ACC112 (cell line): ENCODE results near the gene HTATIP2.

Source experiments
- H2AFZ ChIP-seq: fragments of 200-600 bp; sonication (generic); one replicate; pipeline ENCODE4 v1.6.0; 2017; ENCODE audit warnings: antibody characterized with exemption, low read length; ENCODE audit not compliant: unreplicated experiment
- H3K27ac ChIP-seq: fragments of 200-600 bp; sonication (generic); 2 replicates; pipeline ENCODE4 v1.5.1; 2014; ENCODE audit warnings: low read depth, mild to moderate bottlenecking, antibody characterized with exemption, low read length, moderate library complexity
- H3K27me3 ChIP-seq: fragments of 200-600 bp; sonication (generic); 2 replicates; pipeline ENCODE4 v1.6.1; 2014; ENCODE audit warnings: mild to moderate bottlenecking, antibody characterized with exemption, low read length, moderate library complexity, mixed read lengths; ENCODE audit not compliant: insufficient read depth
- H3K36me3 ChIP-seq: fragments of 200-600 bp; sonication (generic); 2 replicates; pipeline ENCODE4 v1.6.1; 2016; ENCODE audit warnings: mild to moderate bottlenecking, antibody characterized with exemption, low read length, moderate library complexity, mixed read lengths; ENCODE audit not compliant: insufficient read depth
- H3K4me1 ChIP-seq: fragments of 200-600 bp; sonication (generic); one replicate; pipeline ENCODE4 v1.6.1; 2016; ENCODE audit warnings: low read length, mixed read lengths; ENCODE audit not compliant: insufficient read depth, unreplicated experiment, control insufficient read depth
- H3K4me3 ChIP-seq: fragments of 200-600 bp; sonication (generic); 2 replicates; pipeline ENCODE4 v1.5.1; 2014; ENCODE audit warnings: mild to moderate bottlenecking, low read depth, low read length
- H3K79me2 ChIP-seq: fragments of 200-600 bp; sonication (generic); one replicate; pipeline ENCODE4 v1.6.0; 2016; ENCODE audit warnings: low read length; ENCODE audit not compliant: control insufficient read depth, unreplicated experiment, insufficient read depth

The HTATIP2 gene

GRCh38 chr11:20399498-20399897, 36.0 kb downstream of the HTATIP2 start:
- no peak overlapping the region for H3K27ac ChIP-seq
- no peak overlapping the region for H2AFZ ChIP-seq
- H3K27me3 ChIP-seq, result no peaks in the 10 kb centered on the region
- H3K36me3 ChIP-seq, result 0 out of 2 replicates have a peak, but pooled peaks cover 7% of the 10 kb centered on the region
- no peaks in the 10 kb centered on the region for H3K79me2 ChIP-seq
- no peak overlapping the region for H3K4me3 ChIP-seq
- H3K4me1 ChIP-seq, result no peaks in the 10 kb centered on the region

DNA sequence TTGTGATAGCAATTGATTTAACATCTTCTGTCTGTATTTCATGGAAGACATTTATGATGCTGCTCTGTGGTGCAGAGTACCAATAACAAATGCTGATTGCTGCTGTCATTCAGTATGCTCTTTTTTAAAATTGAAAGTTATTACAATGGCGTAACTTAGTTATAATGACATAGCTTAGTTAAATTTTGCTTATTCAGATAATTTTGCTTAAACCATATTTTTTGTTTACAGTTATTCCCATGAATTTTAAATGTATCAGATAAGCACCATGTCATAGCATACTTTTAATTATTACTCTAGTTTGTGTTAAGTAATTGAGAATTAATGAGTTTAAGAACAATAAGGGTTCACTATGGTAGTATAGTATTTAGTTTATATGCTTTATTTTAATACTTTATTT, 39.5 kb downstream of the HTATIP2 start:
- no peaks in the 10 kb centered on the region for H3K4me1 ChIP-seq
- H3K27me3 ChIP-seq, result no peaks in the 10 kb centered on the region
- H3K4me3 ChIP-seq, result no peak overlapping the region
- H3K27ac ChIP-seq, result no peak overlapping the region
- peaks cover 16% of the 10 kb centered on the region for H3K36me3 ChIP-seq
- no peak overlapping the region for H2AFZ ChIP-seq
- H3K79me2 ChIP-seq, result no peaks in the 10 kb centered on the region

DNA sequence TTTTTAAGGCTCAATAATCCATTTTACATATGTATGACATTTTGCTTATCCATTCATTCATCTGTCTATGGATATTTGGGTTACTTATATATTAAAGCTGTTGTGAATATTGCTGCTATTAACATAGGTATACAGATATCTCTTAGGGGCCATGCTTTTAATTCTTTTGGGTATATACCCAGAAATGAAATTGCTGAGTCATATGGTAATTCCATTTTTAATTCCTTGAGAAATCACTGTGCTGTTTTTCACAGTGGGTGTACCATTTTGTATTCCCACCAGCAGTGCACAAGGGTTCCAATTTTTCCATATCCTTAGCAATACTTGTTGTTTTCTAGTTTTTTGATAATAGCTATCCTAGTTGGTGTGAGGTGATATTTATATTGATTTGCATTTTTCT, 43.0 kb downstream of the HTATIP2 start:
- Histone ChIP-seq H3K27me3 (no peaks in the 10 kb centered on the region), H3K4me3 (no peak overlapping the region), H3K36me3 (peaks cover 23% of the 10 kb centered on the region), H3K4me1 (no peaks in the 10 kb centered on the region), H2AFZ (no peak overlapping the region), H3K79me2 (no peaks in the 10 kb centered on the region), H3K27ac (no peak overlapping the region)

DNA sequence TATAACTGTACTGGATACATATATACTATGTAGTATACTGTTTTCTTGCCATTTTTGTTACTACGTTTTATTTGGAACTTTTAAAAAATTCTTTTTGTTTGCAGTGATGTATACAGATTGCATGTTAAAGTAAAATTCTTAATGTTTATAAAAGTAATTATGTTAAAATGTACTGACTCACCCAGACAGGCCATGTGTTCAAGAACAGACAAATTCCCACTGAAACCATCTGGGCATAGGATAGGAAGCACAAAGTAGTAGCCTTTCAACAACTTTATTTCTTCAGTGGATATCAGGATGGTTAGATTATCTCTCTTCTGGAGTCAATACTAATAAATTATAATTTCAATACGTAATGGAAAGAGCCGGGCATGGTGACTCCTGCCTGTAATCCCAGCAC, 43.8 kb downstream of the HTATIP2 start:
- Histone ChIP-seq H3K27ac (no peak overlapping the region), H3K27me3 (no peaks in the 10 kb centered on the region), H3K79me2 (no peaks in the 10 kb centered on the region), H3K36me3 (peaks cover 27% of the 10 kb centered on the region), H3K4me3 (no peak overlapping the region), H2AFZ (no peak overlapping the region), H3K4me1 (no peaks in the 10 kb centered on the region)

GRCh38 chr11:20415432-20415831, 51.9 kb downstream of the HTATIP2 start:
- Histone ChIP-seq H3K27ac (no peak overlapping the region), H2AFZ (no peak overlapping the region), H3K4me1 (no peaks in the 10 kb centered on the region), H3K79me2 (no peaks in the 10 kb centered on the region), H3K36me3 (0 out of 2 replicates have a peak, but pooled peaks cover 6% of the 10 kb centered on the region), H3K4me3 (no peak overlapping the region), H3K27me3 (no peaks in the 10 kb centered on the region)

GRCh38 chr11:20417771-20418170, 54.3 kb downstream of the HTATIP2 start:
- Histone ChIP-seq H3K36me3 (0 out of 2 replicates have a peak, but pooled peaks cover 3% of the 10 kb centered on the region), H2AFZ (no peak overlapping the region), H3K27ac (no peak overlapping the region), H3K79me2 (no peaks in the 10 kb centered on the region), H3K4me1 (no peaks in the 10 kb centered on the region), H3K27me3 (no peaks in the 10 kb centered on the region), H3K4me3 (no peak overlapping the region)

- no peaks in the 10 kb centered on the region for H3K79me2 ChIP-seq
- H3K4me1 ChIP-seq, result no peaks in the 10 kb centered on the region
- H3K27ac ChIP-seq, result no peak overlapping the region
- peaks cover 14% of the 10 kb centered on the region; the same call in 1 of the 2 replicates for H3K36me3 ChIP-seq
- H3K4me3 ChIP-seq, result no peak overlapping the region
- H3K27me3 ChIP-seq, result no peaks in the 10 kb centered on the region
- no peak overlapping the region for H2AFZ ChIP-seq
Observed at GRCh38 chr11:20421946-20422345, 58.4 kb downstream of the HTATIP2 start.

GRCh38 chr11:20429216-20429615, 65.7 kb downstream of the HTATIP2 start:
- H3K4me1 ChIP-seq, result no peaks in the 10 kb centered on the region
- no peak overlapping the region for H3K27ac ChIP-seq
- H3K27me3 ChIP-seq, result no peaks in the 10 kb centered on the region
- no peak overlapping the region for H2AFZ ChIP-seq
- H3K79me2 ChIP-seq, result no peaks in the 10 kb centered on the region
- no peak overlapping the region for H3K4me3 ChIP-seq
- peaks cover 11% of the 10 kb centered on the region for H3K36me3 ChIP-seq
